ENCODE data around the gene ALG9.
"Not testable (repeated sequence)": the region's sequence is repeated elsewhere in the genome, so short reads cannot be mapped to it uniquely, and the experiment has no call there.

ALG9 gene

DNA sequence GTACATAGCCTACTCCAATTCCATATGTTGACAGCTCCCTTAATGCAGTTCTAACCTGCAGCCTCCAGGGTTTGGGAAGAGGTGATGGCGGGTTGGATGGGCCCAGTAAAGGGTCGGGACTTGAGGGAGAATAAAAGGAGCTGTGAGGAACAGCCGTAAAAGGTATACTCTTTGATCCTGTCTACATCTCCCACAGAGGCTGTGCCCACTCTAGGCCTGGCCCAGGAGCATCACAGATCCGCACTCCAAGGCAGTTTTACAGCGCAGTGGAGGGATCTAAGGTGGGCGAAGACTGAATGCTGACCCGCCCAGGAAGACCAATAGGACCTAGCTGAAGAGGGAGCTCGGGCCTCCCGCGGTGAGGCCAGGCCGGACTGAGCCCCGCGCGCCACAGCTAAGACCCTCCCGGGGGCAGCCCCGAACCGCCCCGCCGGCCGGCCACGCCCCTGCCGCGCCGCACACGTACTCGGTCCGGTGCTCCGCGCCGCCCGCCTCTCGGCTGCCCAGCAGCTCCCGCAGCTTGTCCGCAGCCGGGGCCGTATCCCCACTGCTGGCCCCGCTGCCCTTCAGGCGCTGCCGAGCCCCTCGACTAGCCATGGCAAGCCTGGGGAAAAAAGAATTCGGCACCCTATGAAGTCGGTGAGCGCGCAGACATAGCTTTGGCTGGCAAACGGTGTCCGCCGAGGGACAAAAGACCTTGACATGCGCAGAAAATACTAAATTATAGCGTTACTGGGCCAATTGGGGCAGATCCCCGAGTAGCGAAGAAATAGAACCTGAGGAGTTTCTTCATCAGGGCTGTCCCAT, at the start of gene ALG9:
Gene ALG9 (minus strand): TSS at position 696 of the 807 bp plus-strand sequence. CDS start 99 bp downstream, at position 597.
- peak; percentile 90 to 93 for DNase-seq

DNA sequence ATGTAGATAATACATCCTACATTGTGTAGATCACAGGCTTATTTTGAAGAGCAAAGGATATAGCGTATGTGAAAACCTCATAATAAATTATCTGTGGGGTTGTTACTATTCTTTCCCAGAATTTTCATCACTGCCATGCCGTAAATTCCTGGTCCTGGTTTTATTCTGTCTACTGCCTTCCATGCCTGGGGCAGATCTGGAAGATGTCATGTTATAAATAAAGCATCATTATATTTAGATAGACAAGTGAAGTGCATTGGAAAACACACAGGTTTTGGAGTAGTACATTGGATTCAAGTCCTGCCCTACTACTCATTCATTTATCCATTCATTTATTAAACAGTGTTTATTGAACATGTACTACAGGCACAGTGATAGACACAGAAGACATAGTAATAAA, 49.5 kb upstream of the ALG9 start:
- DNase-seq: no peak

GRCh38 chr11:111918390-111919256, 47.2 kb upstream of the ALG9 start, which contains the start of gene C11orf52:
C11orf52 (plus strand) TSS chr11:111918913; CDS start chr11:111918973, 60 bp downstream.
- no peak for DNase-seq

GRCh38 chr11:111917788-111918187, 46.4 kb upstream of the ALG9 start:
- no peak for DNase-seq

DNA sequence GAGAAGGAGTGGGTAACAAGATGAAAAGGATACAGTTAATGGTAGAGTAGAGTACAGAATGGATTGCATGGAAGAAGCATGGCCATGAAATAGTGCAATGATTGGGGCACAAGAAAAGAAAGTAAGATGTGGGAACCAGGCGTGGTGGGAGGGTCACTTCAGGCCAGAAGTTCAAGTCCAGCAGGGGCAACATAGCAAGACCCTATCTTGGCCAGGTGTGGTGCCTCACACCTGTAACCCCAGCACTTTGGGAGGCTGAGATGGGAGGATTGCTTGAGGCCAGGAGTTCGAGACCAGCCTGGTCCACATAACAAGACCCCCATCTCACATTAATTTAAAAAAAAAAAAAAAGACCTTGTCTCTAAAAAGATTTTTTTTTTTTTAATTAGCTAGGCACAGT, 45.9 kb upstream of the ALG9 start:
- no peak for DNase-seq

GRCh38 chr11:111916768-111917167, 45.4 kb upstream of the ALG9 start:
- no peak for DNase-seq

GRCh38 chr11:111913997-111914396, 42.6 kb upstream of the ALG9 start:
- no peak for DNase-seq

DNA sequence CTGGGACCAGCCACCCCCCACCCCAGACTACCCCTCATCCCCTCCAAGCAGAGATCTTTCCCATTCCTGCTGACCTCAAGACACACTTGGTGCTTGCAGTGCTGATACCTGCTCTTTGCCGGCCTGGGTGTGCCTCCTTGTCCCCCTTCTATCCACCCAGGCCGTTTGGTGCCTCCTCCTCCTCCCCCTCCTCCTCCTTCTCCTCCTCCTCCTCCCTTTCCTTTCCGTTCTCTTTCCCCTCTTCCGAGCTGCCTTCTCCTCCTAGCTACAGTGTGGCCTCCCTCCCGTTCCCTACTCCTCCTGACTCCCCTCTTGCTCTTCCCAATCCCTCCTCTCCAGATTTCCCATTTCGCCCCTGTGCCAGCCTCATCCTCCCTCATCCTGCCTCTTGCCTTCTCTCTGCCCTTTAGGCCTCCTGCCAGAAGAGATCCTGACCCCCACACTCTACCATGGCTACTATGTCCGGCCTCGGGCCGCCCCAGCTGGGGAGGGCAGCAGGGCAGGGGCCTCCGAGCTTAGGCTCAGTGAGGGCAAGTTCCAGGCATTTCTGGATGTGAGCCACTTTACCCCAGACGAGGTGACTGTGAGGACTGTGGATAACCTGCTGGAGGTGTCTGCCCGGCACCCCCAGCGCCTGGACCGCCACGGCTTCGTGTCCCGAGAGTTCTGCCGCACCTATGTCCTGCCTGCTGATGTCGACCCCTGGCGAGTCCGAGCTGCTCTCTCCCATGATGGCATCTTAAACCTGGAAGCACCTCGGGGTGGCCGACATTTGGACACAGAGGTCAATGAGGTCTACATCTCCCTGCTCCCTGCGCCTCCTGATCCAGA, 41.9 kb upstream of the ALG9 start:
- no peak for DNase-seq

DNA sequence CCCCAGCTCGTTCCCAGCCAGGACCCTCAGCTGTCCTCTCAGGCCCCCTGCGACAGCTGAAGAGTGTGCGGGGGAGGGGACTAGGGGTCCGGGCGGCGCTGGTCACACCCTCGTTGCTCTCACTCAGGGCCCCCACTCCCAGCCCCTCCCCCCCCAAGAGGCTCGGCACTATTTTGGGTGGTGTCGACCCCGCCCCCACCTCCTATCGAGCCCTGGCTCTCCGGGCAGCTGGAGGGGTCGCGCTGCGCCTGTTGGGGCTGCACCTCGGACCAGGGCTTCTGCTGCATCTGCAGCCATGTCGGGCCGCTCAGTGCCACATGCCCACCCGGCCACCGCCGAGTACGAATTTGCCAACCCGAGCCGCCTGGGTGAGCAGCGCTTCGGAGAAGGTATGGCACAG, 41.2 kb upstream of the ALG9 start, which contains the start of gene HSPB2:
Gene HSPB2 (plus strand): TSS at position 200 of the 400 bp plus-strand sequence. CDS start 96 bp downstream, at position 296.
- DNase-seq: no peak

- DNase-seq: no peak
Measured at GRCh38 chr11:111911563-111912401, 40.4 kb upstream of the ALG9 start, which contains the start of gene CRYAB. CRYAB (minus strand) TSS chr11:111911770; CDS start chr11:111911724, 46 bp downstream.

DNA sequence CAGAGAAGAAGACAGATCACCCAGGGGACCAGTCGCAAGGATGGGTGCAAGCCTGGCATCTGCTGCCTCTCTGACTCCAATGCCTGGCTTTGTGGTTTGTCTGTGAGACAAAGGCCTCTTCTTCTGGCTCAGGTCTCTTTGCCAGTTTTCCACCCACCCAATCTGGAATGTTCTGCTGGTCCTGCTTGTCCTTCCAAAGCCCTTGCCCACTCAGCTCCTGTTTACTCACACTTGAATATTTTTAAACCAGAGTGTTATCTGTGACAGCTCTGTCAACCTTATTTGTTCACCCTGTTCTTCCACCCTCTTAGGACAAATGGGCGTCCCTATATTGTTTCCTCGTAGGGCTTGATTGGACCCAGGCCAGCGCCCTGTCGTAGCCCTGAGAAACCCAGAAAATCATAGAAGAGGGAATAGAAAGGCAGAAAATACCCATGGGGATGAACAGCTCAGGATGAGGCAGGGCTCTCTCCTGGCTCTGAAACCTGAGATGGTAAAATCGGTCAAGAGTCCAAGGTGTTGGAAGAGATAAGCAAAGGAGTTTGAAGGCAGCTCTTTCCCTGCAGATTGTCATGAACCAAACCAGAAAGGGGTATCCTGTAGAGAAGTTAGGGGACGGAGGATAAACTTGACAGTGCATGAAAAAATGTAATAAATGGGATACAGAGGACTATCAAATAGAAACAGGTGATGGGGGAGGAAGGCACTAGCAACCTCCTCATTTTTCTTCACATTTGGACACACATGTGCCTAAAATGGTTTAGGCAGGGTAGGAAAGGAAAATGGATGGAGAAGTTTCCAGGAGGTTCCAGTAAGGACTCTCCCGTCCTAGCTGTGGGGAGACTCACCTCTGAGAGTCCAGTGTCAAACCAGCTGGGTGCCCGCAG, 39.5 kb upstream of the ALG9 start:
- DNase-seq: no peak

DNA sequence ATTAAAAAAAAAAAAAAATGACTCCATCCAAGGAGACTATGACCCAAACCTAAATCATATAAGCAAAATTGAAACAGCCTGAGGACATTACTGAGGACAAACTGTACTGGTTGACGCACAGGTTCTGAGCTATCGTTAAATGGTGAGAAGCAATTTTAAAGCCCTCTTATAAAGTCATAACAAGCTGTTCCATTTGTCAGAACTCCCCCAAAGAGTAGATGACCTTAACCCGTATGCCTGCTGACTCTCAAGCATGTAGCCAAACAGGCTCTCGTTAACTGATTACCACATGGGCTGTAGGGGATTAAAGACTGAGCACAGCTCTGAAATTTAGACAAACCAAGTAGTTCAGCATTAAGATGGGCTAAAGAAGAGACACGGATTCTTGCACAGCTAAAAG, 38.0 kb upstream of the ALG9 start:
- no peak for DNase-seq

DNA sequence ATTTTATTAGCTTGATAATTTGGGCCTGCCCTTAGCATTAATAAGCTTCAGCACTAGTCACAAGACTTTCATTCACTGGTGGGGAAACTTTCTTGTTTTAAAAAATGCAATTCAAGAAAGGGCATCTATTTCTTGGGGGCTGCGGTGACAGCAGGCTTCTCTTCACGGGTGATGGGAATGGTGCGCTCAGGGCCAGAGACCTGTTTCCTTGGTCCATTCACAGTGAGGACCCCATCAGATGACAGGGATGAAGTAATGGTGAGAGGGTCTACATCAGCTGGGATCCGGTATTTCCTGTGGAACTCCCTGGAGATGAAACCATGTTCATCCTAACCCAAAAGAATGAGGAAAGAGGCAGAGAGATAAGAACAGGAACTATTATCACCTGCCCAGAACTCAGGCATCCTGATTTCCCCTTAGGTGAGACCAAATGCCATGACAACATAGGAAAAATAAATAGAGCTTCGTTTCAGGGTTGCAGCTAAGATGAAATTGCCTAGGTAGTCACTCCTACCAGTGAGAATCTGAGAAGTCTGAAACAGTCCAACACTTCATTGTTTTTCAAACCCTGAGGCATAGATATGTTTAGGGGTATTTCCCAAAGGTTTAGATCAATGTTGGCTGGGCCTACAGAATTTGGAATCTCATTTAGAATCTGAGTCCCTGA, 37.4 kb upstream of the ALG9 start:
- DNase-seq: no peak

DNA sequence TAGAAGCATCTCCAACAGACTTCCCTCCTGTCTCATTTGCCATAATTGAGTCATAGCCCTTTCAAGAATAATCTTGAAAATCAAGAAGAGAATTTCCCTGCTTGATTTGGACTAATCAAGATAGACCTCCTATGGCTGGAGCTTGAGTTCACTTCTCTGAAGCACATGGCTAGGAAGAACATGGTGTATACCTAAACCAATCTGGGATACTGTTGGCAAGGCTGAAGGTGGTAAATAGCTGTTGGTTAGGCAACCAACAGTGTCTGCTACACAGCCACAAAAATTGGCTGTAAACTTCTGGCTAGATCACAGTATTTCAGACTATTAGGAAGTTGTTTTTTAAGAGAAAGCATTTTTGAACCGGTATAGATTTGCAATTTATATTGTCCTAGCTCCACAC, 35.3 kb upstream of the ALG9 start:
- no peak for DNase-seq

DNA sequence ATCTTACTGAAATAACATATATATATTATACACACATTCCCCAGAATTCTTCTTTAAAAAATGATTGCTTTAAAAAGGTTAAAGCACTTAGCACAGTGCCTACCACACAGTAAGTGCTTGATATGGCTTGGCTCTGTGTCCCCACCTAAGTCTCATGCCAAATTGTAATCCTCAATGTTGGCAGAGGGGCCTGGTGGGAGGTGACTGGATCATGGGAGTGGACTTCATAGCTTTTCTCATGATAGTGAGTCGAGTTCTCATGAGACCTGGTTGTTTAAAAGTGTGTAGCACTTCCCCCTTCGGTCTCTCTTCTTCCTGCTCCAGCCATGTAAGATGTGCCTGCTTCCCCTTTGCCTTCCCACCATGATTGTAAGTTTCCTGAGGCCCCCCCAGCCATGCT, 34.0 kb upstream of the ALG9 start:
- DNase-seq: no peak

GRCh38 chr11:111886844-111887243, 15.5 kb upstream of the ALG9 start:
- DNase-seq: no peak

- no peak for DNase-seq
Measured at GRCh38 chr11:111886032-111886431, 14.7 kb upstream of the ALG9 start.

GRCh38 chr11:111885053-111885452, 13.7 kb upstream of the ALG9 start:
- not testable (repeated sequence) for DNase-seq

DNA sequence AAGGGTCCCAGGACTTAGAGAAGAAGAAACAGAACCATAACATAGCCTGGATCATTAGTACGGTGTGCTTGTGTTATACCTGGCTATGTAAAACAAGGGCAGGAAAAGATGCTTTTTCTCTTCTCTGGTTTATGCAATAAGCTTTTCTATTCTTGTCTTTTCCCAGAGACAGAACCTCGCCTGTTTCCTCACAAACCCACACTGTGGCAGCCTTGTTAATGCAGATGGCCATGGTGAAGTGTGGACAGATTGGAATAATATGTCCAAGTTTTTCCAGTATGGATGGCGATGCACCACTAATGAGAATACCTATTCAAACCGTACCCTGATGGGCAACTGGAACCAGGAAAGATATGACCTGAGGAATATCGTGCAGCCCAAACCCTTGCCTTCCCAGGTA, 10.8 kb upstream of the ALG9 start:
- DNase-seq: no peak

DNA sequence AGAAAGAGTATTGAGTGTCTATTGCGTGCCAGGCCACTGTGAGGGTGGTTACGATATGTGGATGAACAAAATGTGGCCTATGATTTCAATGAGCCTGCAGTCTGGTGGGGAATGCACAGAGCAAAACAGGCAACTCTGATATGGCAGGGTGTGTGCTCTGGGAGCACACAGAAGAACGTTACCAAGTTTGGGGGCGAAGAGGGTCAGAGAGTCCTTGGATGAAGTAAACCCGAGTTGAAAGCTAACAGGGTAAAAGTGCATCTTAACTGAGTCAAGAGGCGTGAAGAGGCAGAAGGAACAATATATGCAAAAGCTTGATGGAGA, 8.2 kb upstream of the ALG9 start:
- DNase-seq: no peak
